C4-2B (cell line): ENCODE measurements around the gene IL36B.

Experiments used
- ZFX ChIP-seq: fragments of 450-650 bp; IDR thresholded peaks from 2 replicates; pipeline ENCODE4 v1.6.1; 2017
- TF ChIP-seq, protein P1 (sequence below): fragments of 450-650 bp; conservative IDR thresholded peaks from 2 replicates; pipeline ENCODE4 v1.5.1; 2017; ENCODE audit warnings: mild to moderate bottlenecking

DNA sequence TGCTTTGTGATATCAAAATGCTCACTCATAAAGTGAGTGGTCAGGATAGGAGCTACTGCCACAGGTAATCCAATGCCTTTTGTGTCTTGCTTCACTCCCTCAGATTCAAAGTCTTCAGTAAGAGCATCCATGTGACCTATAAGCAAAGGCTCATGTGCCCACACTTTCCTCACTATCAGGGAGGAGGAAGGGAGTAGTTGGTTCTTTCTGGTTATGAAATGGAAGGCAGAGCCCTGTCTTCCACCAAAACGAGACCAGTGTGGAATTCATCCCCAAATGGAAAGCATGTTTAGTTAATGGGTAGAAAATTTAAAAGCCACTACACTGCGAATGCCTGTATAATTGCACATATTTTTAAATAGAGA lies 40.9 kb upstream of the IL36B start:
- TF ChIP-seq, protein P1, sequence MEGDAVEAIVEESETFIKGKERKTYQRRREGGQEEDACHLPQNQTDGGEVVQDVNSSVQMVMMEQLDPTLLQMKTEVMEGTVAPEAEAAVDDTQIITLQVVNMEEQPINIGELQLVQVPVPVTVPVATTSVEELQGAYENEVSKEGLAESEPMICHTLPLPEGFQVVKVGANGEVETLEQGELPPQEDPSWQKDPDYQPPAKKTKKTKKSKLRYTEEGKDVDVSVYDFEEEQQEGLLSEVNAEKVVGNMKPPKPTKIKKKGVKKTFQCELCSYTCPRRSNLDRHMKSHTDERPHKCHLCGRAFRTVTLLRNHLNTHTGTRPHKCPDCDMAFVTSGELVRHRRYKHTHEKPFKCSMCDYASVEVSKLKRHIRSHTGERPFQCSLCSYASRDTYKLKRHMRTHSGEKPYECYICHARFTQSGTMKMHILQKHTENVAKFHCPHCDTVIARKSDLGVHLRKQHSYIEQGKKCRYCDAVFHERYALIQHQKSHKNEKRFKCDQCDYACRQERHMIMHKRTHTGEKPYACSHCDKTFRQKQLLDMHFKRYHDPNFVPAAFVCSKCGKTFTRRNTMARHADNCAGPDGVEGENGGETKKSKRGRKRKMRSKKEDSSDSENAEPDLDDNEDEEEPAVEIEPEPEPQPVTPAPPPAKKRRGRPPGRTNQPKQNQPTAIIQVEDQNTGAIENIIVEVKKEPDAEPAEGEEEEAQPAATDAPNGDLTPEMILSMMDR: no peak
- TF ChIP-seq ZFX: no peak
